Body of pancreas (tissue), 4 donors: ENCODE measurements around the gene CD33.

ENCODE experiments used
- CTCF ChIP-seq, 7 experiments: fragments of 450-650 bp in 4 of 7; fragments of 200-600 bp in 3 of 7; sonication (generic) in 3 of 7; IDR thresholded peaks; one replicate each; pipeline ENCODE4 v1.5.1; 2016 to 2019; ENCODE audit warnings: antibody characterized with exemption in 7 of 7
- POLR2A ChIP-seq, 3 donors: fragments of 450-650 bp; IDR thresholded peaks; one replicate each; pipeline ENCODE4 v1.6.1; 2016; ENCODE audit warnings: antibody characterized with exemption in 3 of 3, mild to moderate bottlenecking in 2 of 3

DNA sequence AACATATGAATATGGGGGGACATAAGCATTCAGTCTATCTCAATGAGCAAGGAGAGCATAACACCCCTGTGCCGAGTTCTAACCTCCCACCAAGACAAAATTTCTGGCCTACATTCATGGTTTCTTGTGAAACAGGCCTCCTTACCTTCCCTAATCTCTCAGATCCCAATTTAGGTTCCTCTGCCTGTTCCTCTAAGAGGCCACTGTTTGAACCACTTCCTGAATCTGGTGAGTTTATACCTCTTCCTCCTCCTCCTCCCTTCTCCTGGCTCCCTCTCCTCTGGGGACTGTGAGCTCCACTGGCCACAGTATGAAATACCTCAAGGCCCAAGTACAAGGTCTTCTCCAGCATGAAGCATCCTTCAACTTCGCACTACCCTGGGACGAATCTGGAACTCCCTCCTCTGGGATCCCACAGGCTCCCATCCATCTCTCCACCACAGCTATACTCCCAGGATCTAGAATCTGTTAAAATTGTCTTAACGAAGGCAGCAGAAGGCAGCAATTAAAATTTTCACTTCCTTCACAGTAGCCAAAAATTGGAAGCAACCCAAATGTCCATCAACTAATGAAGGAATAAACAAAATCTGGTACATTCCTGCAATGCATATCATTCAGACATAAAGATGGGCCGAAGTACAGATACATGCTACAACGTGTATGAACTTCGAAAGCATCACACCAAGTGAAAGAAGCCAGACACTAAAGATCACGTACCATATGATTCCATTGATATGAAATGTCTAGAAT is 18.2 kb downstream of the CD33 start:
- TF ChIP-seq CTCF (IDR thresholded peaks at IDR 0.05): no peak
- no peak for TF ChIP-seq POLR2A (IDR thresholded peaks at IDR 0.05)
